Activated CD4-positive, alpha-beta memory T cell treated with anti-CD3 and anti-CD28 coated beads, Interleukin-2, amount 10 ng/mL, durations not matched to agents 7 days and 5 days (primary cell): Measurements from ENCODE around the gene TBPL1. TPM values are rescaled to one million over a fixed set of nuclear protein-coding genes. Genes with fewer than 3 reads are reported as not detected.
"Not testable (repeated sequence)": the region's sequence is repeated elsewhere in the genome, so short reads cannot be mapped to it uniquely, and the experiment has no call there.

Source experiments
- CTCF ChIA-PET: fragments of 350-600 bp; sonication (Branson Sonifier 250); formaldehyde crosslinking; loops from one replicate; lab custom pipeline; 2021; ENCODE audit warnings: antibody characterized with exemption, inconsistent platforms; lab: Charles Lee
- POLR2A ChIA-PET: fragments of 350-600 bp; sonication (Branson Sonifier 250); formaldehyde crosslinking; loops from one replicate; lab custom pipeline; 2021; ENCODE audit warnings: antibody characterized with exemption; lab: Charles Lee
- DNase-seq: peaks from one replicate; pipeline ENCODE4 v3.0.0-alpha.2; 2020
- H3K27ac Mint-ChIP-seq: one replicate; pipeline ENCODE4 v1.8.0; 2021; ENCODE audit warnings: mild to moderate bottlenecking, mixed read lengths
- H3K27me3 Mint-ChIP-seq: one replicate; pipeline ENCODE4 v1.8.0; 2021; ENCODE audit warnings: mixed read lengths
- H3K36me3 Mint-ChIP-seq: one replicate; pipeline ENCODE4 v1.8.0; 2021; ENCODE audit warnings: low read depth, mixed read lengths
- H3K4me1 Mint-ChIP-seq: one replicate; pipeline ENCODE4 v1.8.0; 2021; ENCODE audit warnings: mixed read lengths
- H3K4me3 Mint-ChIP-seq: one replicate; pipeline ENCODE4 v1.8.0; 2021; ENCODE audit warnings: mild to moderate bottlenecking, mixed read lengths
- H3K9me3 Mint-ChIP-seq: one replicate; pipeline ENCODE4 v1.8.0; 2021; ENCODE audit warnings: mixed read lengths
- total RNA-seq, 2 experiments: library from RNA; stranded (reverse); gene quantifications; one replicate each; pipeline ENCODE4 v1.2.3, GENCODE V29; 2021

TBPL1 gene
- total RNA-seq, 2 experiments from 2014 or later = 33.5 to 35.5 TPM

DNA sequence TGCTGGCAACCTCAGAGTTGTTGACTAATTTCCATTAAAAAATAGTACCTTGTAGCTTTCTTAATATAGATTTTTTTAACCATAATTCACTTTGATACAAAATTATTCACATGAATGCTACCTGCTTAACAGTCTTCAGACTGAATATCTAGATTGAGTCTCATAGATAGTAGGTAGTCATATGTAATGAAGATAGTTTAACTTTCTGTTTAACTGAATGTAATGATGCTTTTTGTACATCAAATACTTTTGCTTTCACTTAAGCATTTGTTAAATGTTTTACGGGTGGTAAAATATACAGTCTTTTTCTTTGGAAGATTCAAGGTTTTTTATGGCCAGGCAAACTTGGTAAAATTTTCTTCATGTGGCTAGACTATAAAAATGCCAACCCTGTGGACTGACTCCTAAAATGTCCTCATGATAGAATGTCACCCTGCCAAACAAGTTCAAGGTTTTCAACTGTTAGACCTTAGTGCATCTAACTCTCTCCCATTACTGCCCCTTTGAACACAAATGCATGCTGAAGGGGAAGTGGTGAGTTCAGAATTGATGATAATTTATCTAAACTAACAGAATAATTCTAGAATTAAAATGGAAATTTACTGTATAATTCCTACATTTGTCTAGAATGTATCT, 16.4 kb downstream of the TBPL1 start:
- no peak overlapping the region for H3K4me3 Mint-ChIP-seq
- H3K27me3 Mint-ChIP-seq = no peaks in the 10 kb centered on the region
- no peak for DNase-seq
- H3K9me3 Mint-ChIP-seq = no peaks in the 10 kb centered on the region
- H3K36me3 Mint-ChIP-seq = peaks cover 6% of the 10 kb centered on the region
- peaks cover 28% of the 10 kb centered on the region for H3K4me1 Mint-ChIP-seq
- POLR2A ChIA-PET = no interaction called here
- CTCF ChIA-PET = interaction anchor here (0.6 to 2.7 kb wide), 4 partner anchors 45 to 133 kb away, joined by 3 to 10 read pairs (median 4); no protein-coding TSS in a partner anchor
- no peak overlapping the region for H3K27ac Mint-ChIP-seq

DNA sequence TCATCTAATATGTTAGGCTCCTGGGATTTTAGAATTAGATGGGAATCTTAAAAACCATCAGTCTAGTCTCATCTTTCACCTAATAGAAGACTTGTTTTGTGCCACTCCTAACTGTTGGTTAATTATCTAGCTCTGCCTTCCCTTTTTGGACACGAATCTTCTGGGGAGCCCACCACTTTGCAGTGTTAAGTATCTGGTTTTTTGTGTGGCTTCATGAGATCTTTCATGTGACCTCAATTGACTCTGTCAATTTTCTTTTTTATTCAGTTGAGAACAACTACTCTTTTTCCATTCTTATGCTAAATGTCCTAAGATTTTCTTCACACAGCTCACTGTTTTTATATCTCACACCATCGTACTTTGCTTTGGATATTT, 16.9 kb downstream of the TBPL1 start:
- Mint-ChIP-seq H3K4me3 (no peak overlapping the region), H3K4me1 (peaks cover 25% of the 10 kb centered on the region), H3K27me3 (no peaks in the 10 kb centered on the region), H3K9me3 (no peaks in the 10 kb centered on the region), H3K27ac (no peak overlapping the region), H3K36me3 (peaks cover 6% of the 10 kb centered on the region)
- CTCF ChIA-PET = interaction anchor here (0.7 to 2.7 kb wide), 6 partner anchors 8 to 133 kb away, joined by 3 to 10 read pairs (median 4); no protein-coding TSS in a partner anchor
- POLR2A ChIA-PET = no interaction called here
- DNase-seq = no peak

DNA sequence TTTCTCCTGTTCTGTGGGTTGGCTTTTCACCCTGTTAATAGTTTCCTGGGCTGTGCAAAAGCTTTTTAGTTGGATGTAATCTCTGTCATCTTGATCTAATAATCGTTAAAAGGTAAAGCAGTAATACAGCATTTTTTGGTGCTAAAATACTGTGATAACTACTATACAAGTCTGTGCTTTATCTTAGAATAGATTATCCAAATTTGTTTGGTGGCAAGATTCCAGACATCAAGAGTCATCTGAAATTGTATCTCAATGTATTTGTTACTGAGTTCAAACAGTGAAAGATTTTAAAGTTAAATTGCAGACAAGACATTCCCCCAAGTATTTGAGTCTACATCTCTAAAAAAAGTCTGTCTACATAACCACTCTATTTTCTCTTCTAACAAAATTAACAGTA, 18.8 kb downstream of the TBPL1 start:
- Mint-ChIP-seq H3K4me1 (peaks cover 16% of the 10 kb centered on the region), H3K36me3 (peaks cover 1% of the 10 kb centered on the region), H3K4me3 (no peak overlapping the region), H3K9me3 (no peaks in the 10 kb centered on the region), H3K27me3 (no peaks in the 10 kb centered on the region), H3K27ac (no peak overlapping the region)
- no peak for DNase-seq
- POLR2A ChIA-PET = no interaction called here
- CTCF ChIA-PET = no interaction called here

DNA sequence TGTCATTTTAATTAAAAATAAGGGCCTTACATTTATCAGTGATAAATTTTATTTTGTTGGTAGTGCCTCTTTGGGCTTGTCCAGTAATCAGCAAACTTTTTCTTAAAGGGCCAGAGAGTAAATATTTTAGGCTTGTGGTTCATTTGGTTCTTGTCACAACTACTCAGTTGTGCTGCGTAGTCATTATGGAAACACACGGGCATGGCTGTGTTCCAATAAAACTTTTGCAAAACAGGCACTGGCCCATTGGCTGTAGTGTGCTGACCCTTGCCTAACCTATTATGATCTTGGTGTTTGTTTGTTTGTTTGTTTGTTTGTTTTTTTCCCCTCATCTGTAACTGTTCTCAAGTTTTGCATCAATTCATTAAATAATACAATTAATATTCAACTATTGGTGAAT, 19.4 kb downstream of the TBPL1 start:
- no peak overlapping the region for H3K27ac Mint-ChIP-seq
- H3K27me3 Mint-ChIP-seq = no peaks in the 10 kb centered on the region
- H3K4me3 Mint-ChIP-seq = no peak overlapping the region
- ChIA-PET CTCF (interaction anchor here (0.7 to 3.2 kb wide), 15 partner anchors 10 to 176 kb away, joined by 3 to 60 read pairs (median 12); partner anchors contain the start of genes SLC2A12 and TBPL1), POLR2A (interaction anchor here (2.4 kb wide), 1 partner anchor 19 kb away, joined by 12 read pairs; the partner anchor contains the start of gene TBPL1)
- peaks cover 13% of the 10 kb centered on the region for H3K4me1 Mint-ChIP-seq
- no peaks in the 10 kb centered on the region for H3K9me3 Mint-ChIP-seq
- no peaks in the 10 kb centered on the region for H3K36me3 Mint-ChIP-seq
- no peak for DNase-seq

DNA sequence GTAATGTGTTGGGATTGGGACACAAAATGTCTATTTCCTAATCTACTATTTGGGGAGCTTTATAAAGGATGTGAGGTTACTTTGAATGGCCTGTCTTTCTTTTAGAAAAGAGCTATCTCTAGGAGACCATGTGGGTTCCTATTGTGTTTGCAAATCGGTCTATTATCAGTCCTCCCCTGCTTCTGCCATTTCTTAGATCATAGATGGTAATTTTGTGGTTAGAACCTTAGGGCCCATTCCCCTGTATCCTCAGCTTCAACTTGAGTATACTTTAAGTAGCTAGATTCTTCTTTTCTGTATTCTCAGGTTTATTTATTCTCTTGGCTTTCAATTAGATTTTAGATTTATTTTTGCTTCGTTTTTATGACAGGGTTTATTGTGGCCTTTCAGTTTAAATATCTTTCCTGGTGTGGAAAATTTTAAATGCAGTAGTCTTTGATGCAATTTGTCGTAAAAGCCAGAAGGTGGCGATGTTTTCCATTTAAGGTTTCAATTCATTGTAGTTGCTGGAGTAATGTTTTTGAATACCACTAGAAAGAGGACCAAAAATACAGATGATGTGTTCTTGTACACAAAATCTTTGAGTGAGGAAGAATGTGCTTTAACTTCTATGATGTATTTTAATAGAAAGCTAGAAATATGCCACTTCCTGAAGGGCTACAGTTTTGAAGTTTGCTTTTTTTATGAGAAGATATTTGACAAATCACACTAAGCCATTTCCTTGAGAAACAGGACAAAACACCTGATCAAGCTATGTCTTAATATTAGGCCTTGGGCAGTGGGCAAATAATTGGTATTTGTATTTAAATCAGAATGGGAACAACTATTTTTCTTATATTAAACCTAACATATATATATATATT, 20.3 kb downstream of the TBPL1 start:
- ChIA-PET POLR2A (interaction anchor here (1.3 to 2.4 kb wide), 2 partner anchors 11 to 20 kb away, joined by 3 to 12 read pairs; partner anchors contain the start of gene TBPL1), CTCF (interaction anchor here (0.6 to 3.2 kb wide), 26 partner anchors 9 to 671 kb away, joined by 3 to 60 read pairs (median 4); partner anchors contain the start of genes SLC2A12 and TBPL1)
- Mint-ChIP-seq H3K4me3 (no peak overlapping the region), H3K27ac (no peak overlapping the region), H3K9me3 (no peaks in the 10 kb centered on the region), H3K27me3 (no peaks in the 10 kb centered on the region), H3K36me3 (no peaks in the 10 kb centered on the region), H3K4me1 (peaks cover 13% of the 10 kb centered on the region)
- DNase-seq = no peak

DNA sequence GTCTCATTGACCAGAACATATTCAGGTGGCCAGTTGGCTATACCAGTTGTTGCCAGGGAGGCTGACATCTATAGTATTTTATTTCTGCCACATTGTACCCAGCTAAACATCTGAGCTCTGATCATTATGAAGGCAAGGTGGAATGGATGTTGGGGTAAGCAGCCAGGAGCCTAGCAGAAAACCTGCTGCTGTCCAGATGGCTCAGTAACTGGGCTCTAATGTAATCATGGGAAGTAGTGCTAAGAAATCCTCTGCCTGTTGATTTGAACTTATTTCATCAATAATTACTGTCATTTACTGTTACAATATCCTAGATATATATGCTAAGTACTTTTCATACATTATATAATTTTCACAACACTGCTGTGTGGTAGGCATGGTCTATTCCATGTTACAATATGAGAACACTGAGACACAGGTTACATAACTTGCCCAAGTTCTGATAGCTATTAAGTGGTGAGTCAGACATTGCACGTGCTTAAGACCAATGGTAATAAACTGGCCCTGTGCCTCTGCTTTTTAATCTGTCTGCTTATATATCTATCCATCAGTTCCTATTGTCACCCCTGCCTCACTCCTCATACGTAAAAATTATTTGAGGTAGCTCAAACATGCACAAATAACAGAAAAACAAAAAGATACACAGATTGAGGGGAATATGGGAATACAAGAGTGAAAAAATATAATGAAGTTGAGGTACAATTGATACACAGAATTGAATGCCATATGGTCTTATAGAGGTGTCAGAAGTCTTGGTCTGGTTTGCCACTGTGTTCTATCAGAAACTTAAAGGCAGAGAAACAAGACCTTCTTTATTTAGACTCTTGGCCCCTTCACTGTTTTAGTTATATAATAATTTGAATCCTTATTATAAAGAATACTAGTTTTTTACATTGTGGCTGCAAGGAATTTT, 25.2 kb downstream of the TBPL1 start:
- Mint-ChIP-seq H3K27ac (no peak overlapping the region), H3K4me3 (no peak overlapping the region), H3K27me3 (no peaks in the 10 kb centered on the region), H3K4me1 (peaks cover 24% of the 10 kb centered on the region), H3K9me3 (no peaks in the 10 kb centered on the region), H3K36me3 (peaks cover 17% of the 10 kb centered on the region)
- ChIA-PET CTCF (interaction anchor here (1.5 to 3.5 kb wide), 4 partner anchors 55 to 119 kb away, joined by 3 to 11 read pairs (median 10); no protein-coding TSS in a partner anchor), POLR2A (no interaction called here)
- no peak for DNase-seq

DNA sequence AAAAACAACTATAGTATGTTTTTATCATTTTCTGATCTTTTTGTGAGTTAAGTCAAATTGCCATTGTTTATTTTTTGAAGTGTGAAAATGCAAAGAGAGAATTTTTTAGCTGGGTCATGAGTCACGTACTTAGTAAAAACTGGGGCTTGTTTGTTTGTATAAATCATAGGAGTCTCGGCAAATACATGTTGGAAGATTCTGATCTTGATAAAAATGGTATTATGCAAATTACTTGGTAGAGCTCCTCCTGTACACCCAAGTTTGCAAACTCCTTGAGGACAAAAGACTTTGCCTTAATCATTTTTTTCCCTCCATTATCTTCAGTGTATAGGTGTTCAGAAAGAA, 25.8 kb downstream of the TBPL1 start:
- H3K9me3 Mint-ChIP-seq = no peaks in the 10 kb centered on the region
- ChIA-PET CTCF (interaction anchor here (1.5 to 3.5 kb wide), 3 partner anchors 58 to 118 kb away, joined by 3 to 11 read pairs (median 9); no protein-coding TSS in a partner anchor), POLR2A (no interaction called here)
- no peak overlapping the region for H3K27ac Mint-ChIP-seq
- no peak overlapping the region for H3K4me3 Mint-ChIP-seq
- H3K27me3 Mint-ChIP-seq = no peaks in the 10 kb centered on the region
- no peak for DNase-seq
- H3K4me1 Mint-ChIP-seq = peaks cover 26% of the 10 kb centered on the region
- H3K36me3 Mint-ChIP-seq = peaks cover 23% of the 10 kb centered on the region

DNA sequence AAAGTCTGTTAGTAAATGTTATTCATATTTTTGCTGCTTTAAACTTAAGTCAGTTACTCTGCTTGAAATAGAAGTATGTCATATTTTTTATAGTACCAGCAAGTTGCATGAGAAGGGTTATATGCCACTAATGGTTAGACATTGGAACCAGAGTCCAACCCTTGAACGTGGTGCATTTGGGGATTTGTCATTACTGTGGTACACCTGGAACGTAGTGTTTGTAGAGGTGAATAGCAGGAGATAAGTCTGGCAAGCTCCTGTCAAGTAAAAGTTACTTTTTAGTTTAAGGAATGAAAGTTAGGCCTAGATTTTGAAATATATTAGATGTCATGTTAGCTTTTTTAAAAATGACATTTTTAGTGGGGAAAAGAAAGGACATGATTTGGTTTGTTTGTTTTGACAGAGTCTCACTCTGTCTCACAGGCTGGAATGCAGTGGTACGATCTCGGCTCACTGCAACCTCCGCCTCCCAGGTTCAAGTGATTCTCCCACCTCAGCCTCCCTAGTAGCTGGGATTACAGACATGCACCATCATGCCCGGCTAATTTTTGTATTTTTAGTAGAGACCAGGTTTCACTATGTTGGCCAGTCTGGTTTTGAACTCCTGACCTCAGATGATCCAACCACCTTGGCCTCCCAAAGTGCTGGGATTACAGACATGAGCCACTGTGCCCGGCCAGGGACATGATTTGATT, 26.4 kb downstream of the TBPL1 start:
- Mint-ChIP-seq H3K4me1 (peaks cover 29% of the 10 kb centered on the region), H3K36me3 (peaks cover 23% of the 10 kb centered on the region)
- H3K27me3 Mint-ChIP-seq, H3K27ac Mint-ChIP-seq, DNase-seq, H3K4me3 Mint-ChIP-seq, POLR2A ChIA-PET, H3K9me3 Mint-ChIP-seq: not testable (repeated sequence)
- CTCF ChIA-PET = interaction anchor here (2.2 to 3.5 kb wide), 2 partner anchors 85 to 118 kb away, joined by 9 to 11 read pairs; no protein-coding TSS in a partner anchor

DNA sequence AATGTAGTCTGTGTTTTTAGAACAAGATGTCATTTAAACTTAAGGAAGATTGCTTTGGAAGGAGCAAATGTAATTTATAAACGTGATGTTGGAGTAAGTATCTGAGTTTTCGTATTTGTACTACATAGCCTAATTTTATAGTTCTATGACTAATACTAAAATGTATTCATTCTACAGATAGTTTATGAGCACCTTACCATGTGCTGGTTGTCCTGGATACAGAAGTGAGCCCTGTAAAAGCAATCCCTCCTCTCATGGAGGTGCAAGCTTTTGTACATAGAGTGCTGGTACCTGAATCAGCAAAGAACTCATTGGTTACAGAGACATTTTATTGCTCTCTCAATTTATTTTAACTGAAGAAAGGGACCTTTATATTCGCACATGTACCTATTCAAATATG, 27.1 kb downstream of the TBPL1 start:
- H3K27ac Mint-ChIP-seq = no peak overlapping the region
- H3K9me3 Mint-ChIP-seq = no peaks in the 10 kb centered on the region
- ChIA-PET POLR2A (no interaction called here), CTCF (interaction anchor here (1.6 to 3.5 kb wide), 2 partner anchors 84 to 116 kb away, joined by 4 to 11 read pairs; no protein-coding TSS in a partner anchor)
- H3K4me1 Mint-ChIP-seq = peaks cover 33% of the 10 kb centered on the region
- peaks cover 27% of the 10 kb centered on the region for H3K36me3 Mint-ChIP-seq
- no peak overlapping the region for H3K4me3 Mint-ChIP-seq
- no peak for DNase-seq
- H3K27me3 Mint-ChIP-seq = no peaks in the 10 kb centered on the region

DNA sequence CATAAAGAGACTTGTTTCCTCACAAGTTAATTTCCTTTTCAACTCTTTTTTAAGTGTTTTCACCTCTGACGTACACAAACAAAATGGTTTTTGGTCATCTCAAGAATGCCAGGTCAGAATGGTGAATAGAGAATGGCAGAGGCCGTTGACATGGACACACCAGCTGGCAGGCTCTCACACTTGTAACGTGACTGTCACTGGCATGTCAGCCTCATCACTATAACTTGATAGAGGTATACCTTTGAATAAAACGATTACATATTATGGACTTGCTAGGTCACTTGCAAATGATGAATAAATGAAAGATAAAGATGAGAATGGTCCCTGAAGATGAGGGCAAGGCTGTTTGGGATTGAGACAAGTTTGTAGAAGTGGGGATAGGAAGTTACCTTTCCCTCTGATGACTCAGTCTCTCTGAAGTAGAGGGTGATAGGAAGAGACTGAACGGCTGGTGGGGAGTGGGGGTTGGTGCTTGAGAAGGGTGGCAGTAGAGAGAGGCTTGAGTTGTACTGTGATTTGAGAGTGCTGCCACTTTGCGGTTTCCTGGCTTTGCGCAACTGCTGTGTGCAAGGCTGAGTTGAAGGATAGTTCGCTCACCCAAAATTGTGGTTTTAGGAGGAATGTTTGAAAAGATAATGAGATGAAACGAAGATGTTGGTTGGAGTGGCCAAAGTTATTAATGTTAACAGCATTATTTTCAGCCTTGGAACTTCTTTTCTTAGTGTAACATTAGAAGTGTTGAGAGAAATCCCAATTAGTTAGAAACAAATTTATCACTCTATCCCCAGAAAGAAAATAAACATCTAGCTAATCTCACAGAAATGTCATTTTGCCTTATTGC, 30.3 kb downstream of the TBPL1 start:
- H3K27me3 Mint-ChIP-seq = no peaks in the 10 kb centered on the region
- H3K27ac Mint-ChIP-seq = peak overlapping the region; percentile 41
- peaks cover 50% of the 10 kb centered on the region for H3K36me3 Mint-ChIP-seq
- CTCF ChIA-PET = interaction anchor here (1.2 to 5.0 kb wide), 5 partner anchors 8 to 114 kb away, joined by 3 to 27 read pairs (median 17); no protein-coding TSS in a partner anchor
- DNase-seq = peak; percentile 63
- peaks cover 48% of the 10 kb centered on the region for H3K4me1 Mint-ChIP-seq
- POLR2A ChIA-PET = interaction anchor here (0.8 kb wide), 1 partner anchor 25 kb away, joined by 3 read pairs; no protein-coding TSS in a partner anchor
- no peaks in the 10 kb centered on the region for H3K9me3 Mint-ChIP-seq
- no peak overlapping the region for H3K4me3 Mint-ChIP-seq

DNA sequence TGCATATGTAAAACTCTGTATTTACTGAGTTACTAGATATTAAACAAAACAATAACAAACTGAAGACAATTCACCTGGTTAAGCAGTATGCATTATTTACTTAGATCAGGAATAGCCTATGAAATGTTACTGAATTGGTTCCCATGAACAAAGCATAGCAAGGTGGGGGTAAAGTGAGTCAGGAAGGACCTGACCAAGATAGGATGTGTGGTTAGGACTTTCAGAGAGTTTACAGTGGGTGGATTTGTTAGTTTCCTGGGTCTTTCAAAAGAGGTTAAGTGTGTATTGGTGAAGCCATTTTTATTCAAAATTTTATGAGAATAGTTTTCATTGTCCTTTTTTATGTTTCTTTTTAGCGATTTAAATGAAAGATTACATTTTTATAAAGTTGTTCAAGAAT, 32.9 kb downstream of the TBPL1 start:
- ChIA-PET CTCF (interaction anchor here (3.5 to 5.0 kb wide), 2 partner anchors 13 to 78 kb away, joined by 20 to 27 read pairs; no protein-coding TSS in a partner anchor), POLR2A (interaction anchor here (1.6 kb wide), 1 partner anchor 9 kb away, joined by 3 read pairs; no protein-coding TSS in a partner anchor)
- Mint-ChIP-seq H3K4me3 (no peak overlapping the region), H3K27ac (peak overlapping the region; percentile 28), H3K9me3 (no peaks in the 10 kb centered on the region), H3K4me1 (peaks cover 41% of the 10 kb centered on the region), H3K27me3 (no peaks in the 10 kb centered on the region), H3K36me3 (peaks cover 50% of the 10 kb centered on the region)
- no peak for DNase-seq
